Fibroblast of villous mesenchyme (primary cell): ENCODE data around the gene OR5K4. TPM values are rescaled to one million over a fixed set of nuclear protein-coding genes. Genes with fewer than 3 reads are reported as not detected.

ENCODE experiments used
- DNase-seq: peaks from one replicate; pipeline ENCODE4 v3.0.0-alpha.2; 2010; ENCODE audit warnings: low read depth
- H3K4me3 ChIP-seq: 2 replicates; pipeline ENCODE4 v1.5.1; 2011; ENCODE audit warnings: low read depth, mild to moderate bottlenecking, low read length
- total RNA-seq: library from RNA; depleted of rRNA; stranded (reverse); fragments of >200 nt; gene quantifications from 2 replicates; pipeline ENCODE4 v1.2.3, GENCODE V29; 2012
- TF ChIP-seq, protein P1 (sequence below): IDR thresholded peaks from 2 replicates; pipeline ENCODE4 v1.5.1; 2012; ENCODE audit warnings: low read depth, mild to moderate bottlenecking, low read length; ENCODE audit not compliant: insufficient read depth

Gene OR5K4
- total RNA-seq, result not detected in 2 replicates

DNA sequence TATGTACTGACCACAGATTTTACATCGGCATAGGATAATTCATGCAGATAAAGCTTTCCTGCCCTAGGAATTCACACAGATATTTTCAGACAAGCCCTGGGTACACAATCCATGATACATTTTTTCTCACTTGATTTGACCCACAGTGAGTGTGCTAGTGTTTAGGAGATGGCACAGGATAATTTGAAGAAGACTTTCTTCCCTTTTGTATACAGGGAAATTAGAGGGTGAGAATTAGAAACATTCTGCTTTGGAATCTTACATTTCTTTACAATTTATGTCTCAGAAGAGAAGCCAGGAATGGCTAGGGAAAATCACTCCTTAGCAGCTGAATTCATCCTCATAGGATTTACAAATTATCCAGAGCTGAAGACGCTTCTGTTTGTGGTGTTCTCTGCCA is at the start of gene OR5K4:
OR5K4 (plus strand) TSS at position 301 of the 400 bp plus-strand sequence; CDS start at position 301, 0 bp downstream.
- no peak for DNase-seq
- H3K4me3 ChIP-seq, result no peak within 1 kb of the TSS
- TF ChIP-seq, protein P1, sequence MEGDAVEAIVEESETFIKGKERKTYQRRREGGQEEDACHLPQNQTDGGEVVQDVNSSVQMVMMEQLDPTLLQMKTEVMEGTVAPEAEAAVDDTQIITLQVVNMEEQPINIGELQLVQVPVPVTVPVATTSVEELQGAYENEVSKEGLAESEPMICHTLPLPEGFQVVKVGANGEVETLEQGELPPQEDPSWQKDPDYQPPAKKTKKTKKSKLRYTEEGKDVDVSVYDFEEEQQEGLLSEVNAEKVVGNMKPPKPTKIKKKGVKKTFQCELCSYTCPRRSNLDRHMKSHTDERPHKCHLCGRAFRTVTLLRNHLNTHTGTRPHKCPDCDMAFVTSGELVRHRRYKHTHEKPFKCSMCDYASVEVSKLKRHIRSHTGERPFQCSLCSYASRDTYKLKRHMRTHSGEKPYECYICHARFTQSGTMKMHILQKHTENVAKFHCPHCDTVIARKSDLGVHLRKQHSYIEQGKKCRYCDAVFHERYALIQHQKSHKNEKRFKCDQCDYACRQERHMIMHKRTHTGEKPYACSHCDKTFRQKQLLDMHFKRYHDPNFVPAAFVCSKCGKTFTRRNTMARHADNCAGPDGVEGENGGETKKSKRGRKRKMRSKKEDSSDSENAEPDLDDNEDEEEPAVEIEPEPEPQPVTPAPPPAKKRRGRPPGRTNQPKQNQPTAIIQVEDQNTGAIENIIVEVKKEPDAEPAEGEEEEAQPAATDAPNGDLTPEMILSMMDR, result no peak

DNA sequence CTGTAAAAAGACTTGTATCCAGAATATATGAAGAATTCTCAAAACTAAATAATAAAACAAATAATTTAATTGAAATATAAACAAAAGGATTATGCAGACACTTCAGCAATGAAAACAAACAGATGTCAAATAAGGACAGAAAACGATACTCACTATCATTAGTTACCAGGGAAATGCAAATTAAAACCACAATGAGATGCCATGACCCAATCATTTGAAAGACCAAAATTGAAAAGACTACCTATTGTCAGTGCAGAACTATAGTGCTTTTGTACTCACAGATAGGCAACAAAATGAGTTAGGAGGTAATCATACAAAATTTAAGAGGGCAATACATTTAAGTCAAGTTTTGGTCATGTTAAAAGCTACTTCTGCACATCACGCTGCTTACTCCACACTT is 31.6 kb upstream of the OR5K4 start:
- TF ChIP-seq, protein P1, result no peak
- H3K4me3 ChIP-seq, result no peak overlapping the region

DNA sequence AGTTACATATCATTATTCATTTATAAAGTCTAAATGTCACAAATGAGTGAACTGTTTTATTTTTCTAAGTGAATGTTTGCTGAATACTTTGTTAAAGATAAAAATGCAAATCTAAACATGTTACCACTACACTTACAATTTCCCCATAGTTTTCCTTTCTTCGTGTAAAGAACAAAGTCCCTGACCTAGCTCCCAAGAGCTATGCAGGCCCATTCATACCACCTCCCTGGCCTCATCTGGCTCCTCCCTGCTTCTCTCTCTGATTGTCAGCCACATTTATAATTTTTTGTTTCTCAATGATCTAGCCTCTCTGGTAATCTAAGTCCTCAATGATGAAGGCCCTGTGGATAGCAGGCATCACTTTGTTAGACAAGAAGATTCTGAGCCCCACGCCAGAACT is 31.0 kb upstream of the OR5K4 start:
- no peak overlapping the region for H3K4me3 ChIP-seq
- DNase-seq, result no peak
- TF ChIP-seq, protein P1, result no peak

More for the DNA sequence above, 31.6 kb upstream of the OR5K4 start:
- DNase-seq, result no peak

- no peak for DNase-seq
- TF ChIP-seq, protein P1, result no peak
- no peak overlapping the region for H3K4me3 ChIP-seq
Measured at GRCh38 chr3:98323425-98323824, 30.2 kb upstream of the OR5K4 start.

- H3K4me3 ChIP-seq, result no peak overlapping the region
- no peak for DNase-seq
Measured at GRCh38 chr3:98325055-98325454, 28.6 kb upstream of the OR5K4 start.

GRCh38 chr3:98326105-98326893 is 27.4 kb upstream of the OR5K4 start:
- H3K4me3 ChIP-seq, result no peak overlapping the region
- no peak for DNase-seq
- TF ChIP-seq, protein P1, result no peak

More at GRCh38 chr3:98325055-98325454, 28.6 kb upstream of the OR5K4 start:
- TF ChIP-seq, protein P1, result no peak
